GM18909 (cell line): Measurements from ENCODE around the gene RAD51C.
A peak's percentile ranks its signal among the peaks of the same experiment; 100 is the strongest.
"Not testable (repeated sequence)": the region's sequence is repeated elsewhere in the genome, so short reads cannot be mapped to it uniquely, and the experiment has no call there.

Experiments
- ATAC-seq: cut with Tn5 transposase; IDR thresholded peaks from one replicate; pipeline ENCODE4 v1.9.1; 2021; ENCODE audit warnings: mild to moderate bottlenecking; ENCODE audit not compliant: unreplicated experiment, poor library complexity

Gene RAD51C

DNA sequence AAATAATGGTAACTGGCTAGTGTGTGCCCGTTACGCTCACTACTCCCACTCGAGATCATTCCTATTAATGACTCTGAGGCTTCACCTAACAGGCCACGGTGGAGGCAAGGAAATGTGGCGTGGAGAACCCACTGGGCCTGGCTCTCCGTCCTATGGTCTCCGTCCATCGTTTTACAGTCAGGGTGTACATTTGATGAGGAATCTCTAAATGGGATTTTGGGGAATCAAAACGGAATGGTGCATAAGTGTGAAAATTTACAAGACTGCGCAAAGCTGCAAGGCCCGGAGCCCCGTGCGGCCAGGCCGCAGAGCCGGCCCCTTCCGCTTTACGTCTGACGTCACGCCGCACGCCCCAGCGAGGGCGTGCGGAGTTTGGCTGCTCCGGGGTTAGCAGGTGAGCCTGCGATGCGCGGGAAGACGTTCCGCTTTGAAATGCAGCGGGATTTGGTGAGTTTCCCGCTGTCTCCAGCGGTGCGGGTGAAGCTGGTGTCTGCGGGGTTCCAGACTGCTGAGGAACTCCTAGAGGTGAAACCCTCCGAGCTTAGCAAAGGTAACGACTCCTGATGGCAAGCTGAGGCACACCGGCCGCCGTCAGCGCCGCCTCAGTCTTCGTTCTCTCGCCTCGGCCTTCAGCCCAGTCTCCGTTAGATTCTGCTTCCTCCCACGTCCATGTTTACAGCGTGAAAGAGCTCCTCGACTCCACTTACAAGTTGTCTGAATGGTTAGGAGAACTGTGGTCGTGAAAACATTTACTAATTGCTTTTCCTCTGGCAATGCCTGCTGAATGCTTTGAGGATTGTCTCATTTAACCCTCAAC lies at the start of gene RAD51C:
Gene RAD51C, plus strand, starts transcription at position 364 of the 817 bp plus-strand sequence. Its CDS starts 42 bp downstream, at position 406.
- ATAC-seq = peak; percentile 97

- no peak for ATAC-seq
These were observed 49.3 kb upstream of the RAD51C start for GRCh38 chr17:58643147-58643546.

DNA sequence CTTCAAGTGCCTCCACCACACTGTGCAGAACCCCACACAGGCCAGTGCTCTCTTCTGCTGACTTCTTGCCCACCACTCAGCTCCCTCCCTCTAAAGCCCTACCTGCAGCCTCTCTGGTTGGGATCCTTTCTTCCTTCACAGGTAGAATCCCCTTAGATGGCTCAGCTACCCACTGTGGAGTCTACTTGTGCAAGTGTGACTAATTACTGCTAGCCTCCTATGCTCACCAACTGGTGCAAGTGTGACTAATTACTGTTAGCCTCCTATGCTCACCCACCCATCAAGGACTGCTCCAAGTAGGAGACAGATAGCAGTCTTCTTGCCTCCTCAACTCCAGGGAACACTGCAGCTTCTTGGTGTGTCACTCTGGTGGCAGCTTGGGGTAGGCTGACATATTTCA lies 44.2 kb upstream of the RAD51C start:
- no peak for ATAC-seq

DNA sequence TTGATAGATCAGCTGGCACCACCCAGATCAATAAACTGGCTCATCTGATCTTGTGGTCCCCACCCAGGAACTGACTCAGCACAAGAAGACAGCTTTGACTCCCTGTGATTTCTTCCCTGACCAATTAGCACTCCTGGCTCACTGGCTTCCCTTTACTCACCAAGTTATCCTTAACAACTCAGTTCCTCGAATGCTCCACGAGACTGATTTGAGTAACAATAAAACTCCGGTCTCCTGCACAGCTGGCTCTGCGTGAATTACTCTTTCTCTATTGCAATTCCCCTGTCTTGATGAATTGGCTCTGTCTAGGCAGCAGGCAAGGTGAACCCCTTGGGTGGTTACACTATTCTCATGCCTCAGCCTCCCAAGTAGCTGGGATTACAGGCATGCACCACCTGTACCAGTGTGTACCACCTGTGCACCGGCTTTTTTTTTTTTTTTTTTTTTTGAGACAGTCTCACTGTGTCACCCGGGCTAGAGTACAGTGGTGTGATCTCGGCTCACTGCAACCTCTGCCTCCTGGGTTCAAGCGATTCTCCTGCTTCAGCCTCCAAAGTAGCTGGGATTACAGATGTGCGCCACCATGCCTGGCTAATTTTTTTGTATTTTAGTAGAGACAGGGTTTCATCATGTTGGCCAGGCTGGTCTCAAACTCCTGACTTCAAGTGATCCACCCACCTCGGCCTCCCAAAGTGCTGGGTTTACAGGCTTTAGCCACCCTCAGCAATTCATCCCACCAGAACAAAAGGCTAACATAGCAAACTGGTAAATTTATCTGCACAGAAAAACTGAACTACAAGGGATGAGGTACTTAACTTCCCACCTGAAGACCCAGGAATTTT lies 34.2 kb upstream of the RAD51C start:
- not testable (repeated sequence) for ATAC-seq

DNA sequence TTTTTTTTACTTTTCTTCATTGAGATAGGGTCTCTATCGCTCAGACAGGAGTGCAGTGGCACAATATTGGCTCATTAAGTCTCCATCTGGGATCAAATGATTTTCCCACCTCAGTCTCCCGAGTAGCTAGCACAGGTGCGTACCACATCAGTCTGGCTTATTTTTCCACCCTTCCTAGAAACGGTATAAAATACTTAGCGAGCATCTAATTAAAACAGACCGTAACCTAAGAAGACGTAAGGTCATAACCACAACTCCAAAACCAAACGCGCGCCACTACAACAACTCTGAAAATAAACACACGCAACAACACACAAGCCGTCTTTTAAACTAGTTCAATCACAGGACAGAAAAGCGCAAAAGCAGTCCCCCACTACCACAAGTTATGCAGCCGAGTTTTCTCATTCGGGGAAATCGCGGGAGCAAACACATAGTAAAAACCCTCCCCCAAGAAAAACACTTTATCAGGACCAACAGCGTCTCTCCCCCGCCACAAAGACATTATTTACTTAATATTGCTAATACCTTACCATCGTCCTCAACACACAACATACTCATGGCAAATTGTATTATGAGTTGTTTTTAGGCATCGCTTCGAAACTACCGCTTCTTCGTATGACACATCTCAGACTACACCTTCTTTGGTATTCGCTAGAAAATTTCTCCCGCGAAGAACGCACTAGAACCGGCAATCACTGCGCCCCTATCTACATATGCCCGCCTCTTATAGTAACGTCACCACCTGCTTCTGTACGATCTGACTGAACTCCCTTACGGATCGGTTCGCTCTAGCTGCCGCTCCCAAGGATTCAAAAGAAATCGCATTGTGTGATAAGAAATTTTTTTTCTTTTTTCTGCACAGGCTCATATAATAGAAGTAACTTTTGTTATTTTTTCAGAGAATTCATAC lies 33.3 kb upstream of the RAD51C start:
- ATAC-seq = peak; percentile 80

DNA sequence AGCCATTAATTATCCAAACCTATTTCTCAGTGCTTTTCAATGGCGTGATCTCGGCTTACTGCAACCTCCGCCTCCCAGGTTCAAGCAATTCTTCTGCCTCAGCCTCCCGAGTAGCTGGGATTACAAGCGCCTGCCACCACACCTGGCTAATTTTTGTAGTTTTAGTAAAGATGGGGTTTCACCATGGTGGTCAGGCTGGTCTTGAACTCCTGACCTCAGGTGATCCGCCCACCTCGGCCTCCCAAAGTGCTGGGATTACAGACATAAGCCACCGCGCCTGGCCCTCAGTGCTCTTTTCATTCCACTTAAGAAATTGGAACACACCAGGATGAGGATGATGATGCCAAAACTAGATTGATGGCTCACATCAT lies 32.7 kb upstream of the RAD51C start:
- ATAC-seq = not testable (repeated sequence)

DNA sequence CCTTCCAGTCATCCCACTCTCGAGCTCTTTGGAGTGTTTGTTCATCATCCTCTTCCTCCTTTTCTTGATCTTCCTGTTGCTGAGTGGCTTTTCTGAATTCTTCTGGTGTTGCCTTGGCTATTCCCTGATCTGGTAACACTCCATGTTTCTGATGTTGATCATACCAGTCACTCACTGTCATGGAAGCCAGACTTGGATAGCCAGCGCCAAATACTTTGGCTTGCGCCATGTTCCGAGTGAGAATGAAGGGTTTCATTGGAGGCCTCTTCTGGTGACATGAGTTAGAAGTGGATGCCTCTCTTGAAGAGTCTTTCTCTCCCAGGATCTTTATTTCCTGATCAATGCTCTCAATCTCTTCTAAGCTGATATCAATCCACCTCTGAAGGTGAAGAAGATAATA lies 31.8 kb upstream of the RAD51C start:
- ATAC-seq = no peak

GRCh38 chr17:58661499-58661898 lies 30.9 kb upstream of the RAD51C start:
- ATAC-seq = no peak

GRCh38 chr17:58664302-58664701 lies 28.1 kb upstream of the RAD51C start:
- no peak for ATAC-seq

DNA sequence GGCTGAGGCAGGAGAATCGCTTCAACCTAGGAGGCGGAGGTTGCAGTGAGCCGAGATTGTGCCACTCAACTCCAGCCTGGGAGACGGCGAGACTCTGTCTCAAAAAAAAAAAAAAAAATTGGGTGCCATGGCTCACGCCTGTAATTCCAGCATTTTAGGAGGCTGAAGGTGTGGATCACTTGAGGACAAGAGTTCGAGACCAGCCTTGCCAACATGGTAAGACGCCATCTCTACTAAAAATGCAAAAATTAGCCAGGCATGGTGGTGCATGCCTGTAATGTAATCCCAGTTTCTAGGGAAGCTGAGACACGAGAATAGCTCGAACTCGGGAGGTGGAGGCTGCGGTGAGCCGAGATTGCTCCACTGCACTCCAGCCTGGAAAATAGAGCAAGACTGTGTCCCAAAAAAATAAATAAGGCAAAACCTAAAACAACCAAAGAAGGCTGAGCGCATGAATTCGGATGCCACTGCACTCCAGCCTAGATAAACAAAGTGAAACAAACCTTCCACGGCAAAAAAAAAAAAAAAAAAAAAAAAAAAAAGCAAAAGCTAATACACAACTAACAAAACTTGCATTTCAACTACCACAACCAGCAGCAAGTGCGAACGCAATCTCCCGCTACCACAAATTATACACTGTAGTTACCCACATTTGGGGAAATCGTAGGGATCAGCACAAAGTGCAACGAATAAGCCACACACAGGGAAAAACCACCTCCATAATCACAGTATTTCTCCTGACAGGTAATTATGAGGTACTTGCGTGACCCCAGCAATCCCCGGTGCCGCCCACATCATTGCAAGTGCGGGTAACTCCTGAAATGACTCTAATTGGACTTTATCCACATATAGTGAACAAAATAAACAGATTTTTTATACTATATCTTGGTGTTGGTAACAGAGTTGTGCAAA lies 26.2 kb upstream of the RAD51C start:
- ATAC-seq = no peak

- no peak for ATAC-seq
These were observed 25.5 kb upstream of the RAD51C start for GRCh38 chr17:58666858-58667267.

GRCh38 chr17:58667934-58668597 lies 24.3 kb upstream of the RAD51C start:
- no peak for ATAC-seq

DNA sequence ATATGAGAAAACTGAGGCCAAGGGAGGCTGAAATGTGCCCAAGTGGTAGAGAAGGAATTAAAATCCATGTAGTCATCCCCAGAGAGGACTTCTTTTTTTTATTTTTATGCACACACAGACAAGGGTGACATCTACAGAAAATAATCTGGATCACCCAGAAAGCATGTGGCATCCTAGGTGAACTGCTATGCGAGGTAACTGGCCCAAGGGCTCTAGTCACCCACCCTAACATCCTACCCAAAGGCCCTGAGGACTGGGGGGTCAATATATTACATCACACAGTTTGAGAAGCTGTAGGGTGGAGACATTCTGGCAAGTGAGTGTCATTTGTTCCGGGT lies 23.8 kb upstream of the RAD51C start:
- ATAC-seq = no peak

- ATAC-seq = no peak
These were observed 22.5 kb upstream of the RAD51C start for GRCh38 chr17:58669853-58670252.

- no peak for ATAC-seq
These were observed 20.4 kb upstream of the RAD51C start for GRCh38 chr17:58671969-58672368.

GRCh38 chr17:58677194-58677880 lies 15.1 kb upstream of the RAD51C start:
- no peak for ATAC-seq

DNA sequence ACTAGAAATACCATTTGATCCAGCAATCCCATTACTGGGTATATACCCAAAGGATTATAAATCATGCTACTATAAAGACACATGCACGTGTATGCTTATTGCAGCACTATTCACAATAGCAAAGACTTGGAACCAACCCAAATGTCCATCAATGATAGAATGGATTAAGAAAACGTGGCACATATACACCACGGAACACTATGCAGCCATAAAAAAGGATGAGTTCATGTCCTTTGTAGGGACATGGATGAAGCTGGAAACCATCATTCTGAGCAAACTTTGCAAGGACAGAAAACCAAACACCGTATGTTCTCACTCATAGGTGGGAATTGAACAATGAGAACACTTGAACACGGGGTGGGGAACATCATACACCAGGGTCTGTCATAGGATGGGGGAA lies 14.1 kb upstream of the RAD51C start:
- not testable (repeated sequence) for ATAC-seq

DNA sequence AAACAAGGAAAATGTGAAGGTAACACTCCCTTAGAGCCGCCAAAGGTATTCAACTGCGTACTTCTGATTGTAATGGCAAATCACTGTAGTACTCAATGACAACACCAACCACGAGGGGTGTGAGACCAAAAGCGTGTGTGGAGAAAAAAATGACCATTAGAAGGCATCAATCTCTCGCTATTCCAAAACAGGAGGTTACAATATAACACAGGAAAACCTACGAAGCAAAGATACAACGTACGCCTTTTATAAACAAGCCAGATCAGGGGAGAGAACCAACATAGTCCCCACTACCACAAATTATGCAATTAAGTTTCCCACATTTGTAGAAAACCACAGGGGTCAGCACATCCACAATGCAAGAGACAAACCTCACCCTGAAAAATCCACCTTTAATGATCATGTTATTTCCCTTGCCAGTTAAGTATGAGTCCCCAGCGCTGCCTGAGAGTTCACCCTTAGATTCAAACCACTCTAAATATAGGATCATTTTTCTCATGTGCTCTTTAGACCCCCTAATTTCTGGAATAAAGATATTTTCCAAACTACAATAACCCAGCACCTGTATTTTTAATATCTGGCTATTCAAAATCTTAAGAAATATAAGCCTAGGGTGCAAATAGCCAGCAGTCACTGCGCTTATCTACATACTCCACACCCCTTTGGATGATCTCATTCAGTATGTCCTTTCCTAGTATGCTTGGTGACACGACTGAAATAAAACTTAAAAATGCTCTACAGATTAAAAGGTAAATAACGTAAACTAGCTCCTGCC lies 13.0 kb upstream of the RAD51C start:
- no peak for ATAC-seq
